RWPE2 (cell line): ENCODE data around the gene TPRA1.

ENCODE experiments used
- ATAC-seq: fragments of 200-7000 bp; cut with Tn5 transposase; 3 replicates; pipeline ENCODE4 v1.9.1; 2021; ENCODE audit warnings: low read depth
- DNase-seq: peaks from one replicate; pipeline ENCODE4 v3.0.0-alpha.2; 2020; ENCODE audit warnings: low spot score
- H3K27ac ChIP-seq: fragments of 450-650 bp; 2 replicates; pipeline ENCODE4 v1.5.1; 2017; ENCODE audit warnings: mild to moderate bottlenecking; ENCODE audit not compliant: poor library complexity, severe bottlenecking
- H3K27me3 ChIP-seq: fragments of 250-450 bp; sonication (Bioruptor Pico); 2 replicates; pipeline ENCODE4 v1.5.1; 2021; ENCODE audit warnings: mild to moderate bottlenecking, moderate library complexity; ENCODE audit not compliant: insufficient read depth, poor library complexity, severe bottlenecking
- H3K36me3 ChIP-seq: fragments of 250-450 bp; sonication (Bioruptor Pico); 2 replicates; pipeline ENCODE4 v1.5.1; 2020; ENCODE audit warnings: low read depth, mild to moderate bottlenecking, moderate library complexity
- H3K4me1 ChIP-seq: fragments of 250-450 bp; sonication (Bioruptor Pico); 2 replicates; pipeline ENCODE4 v1.5.1; 2021; ENCODE audit warnings: mild to moderate bottlenecking, moderate library complexity; ENCODE audit not compliant: insufficient read depth, poor library complexity, severe bottlenecking
- H3K4me3 ChIP-seq: fragments of 250-450 bp; sonication (Bioruptor Pico); 2 replicates; pipeline ENCODE4 v1.5.1; 2021; ENCODE audit warnings: mild to moderate bottlenecking, moderate library complexity; ENCODE audit not compliant: severe bottlenecking
- H3K9me3 ChIP-seq: fragments of 250-450 bp; sonication (Bioruptor Pico); 2 replicates; pipeline ENCODE4 v1.5.1; 2021; ENCODE audit warnings: mild to moderate bottlenecking, moderate library complexity; ENCODE audit not compliant: severe bottlenecking
- TF ChIP-seq, protein P1 (sequence below): fragments of 450-650 bp; IDR thresholded peaks from one replicate; pipeline ENCODE4 v1.5.1; 2017; ENCODE audit warnings: mild to moderate bottlenecking, moderate library complexity; ENCODE audit not compliant: poor library complexity, severe bottlenecking

Gene TPRA1

DNA sequence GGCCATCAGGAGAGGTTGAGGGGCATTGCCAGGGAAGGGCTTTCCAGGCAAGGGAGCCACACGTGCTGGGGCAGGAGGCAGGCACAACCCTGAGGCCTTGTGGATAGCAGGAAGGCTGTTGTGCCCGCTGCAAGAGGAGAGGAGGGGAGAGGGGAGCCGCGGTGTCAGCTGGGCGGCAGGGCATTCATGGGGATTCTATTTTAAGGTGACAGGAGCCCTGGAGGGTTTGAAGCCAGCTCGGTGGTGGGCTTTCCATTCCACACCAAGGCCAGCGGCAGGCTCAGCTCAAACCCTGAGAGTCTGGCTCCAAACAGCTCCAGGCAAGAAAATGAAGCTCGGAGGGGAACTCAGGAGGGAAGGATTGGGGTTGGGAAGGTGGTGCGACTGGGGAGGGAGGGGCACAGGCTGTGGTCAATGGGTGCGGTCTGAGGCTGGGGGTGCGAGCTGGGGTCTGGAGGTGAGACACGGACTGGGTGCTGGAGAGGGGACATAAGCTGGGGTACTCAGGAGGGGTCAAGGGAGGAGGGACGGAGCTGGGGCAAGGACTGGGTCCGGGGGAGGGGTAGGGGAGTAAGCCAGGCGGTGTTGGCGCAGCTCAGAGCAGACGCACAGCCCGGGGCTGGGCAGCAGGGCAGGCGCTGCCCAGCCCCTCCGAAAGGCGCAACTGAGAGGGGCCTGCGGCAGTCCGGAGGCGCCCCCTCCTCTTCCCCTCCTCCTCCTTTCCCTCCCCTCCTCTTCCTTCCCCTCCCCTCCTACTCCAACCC lies 43.4 kb downstream of the TPRA1 start:
- TF ChIP-seq, protein P1, sequence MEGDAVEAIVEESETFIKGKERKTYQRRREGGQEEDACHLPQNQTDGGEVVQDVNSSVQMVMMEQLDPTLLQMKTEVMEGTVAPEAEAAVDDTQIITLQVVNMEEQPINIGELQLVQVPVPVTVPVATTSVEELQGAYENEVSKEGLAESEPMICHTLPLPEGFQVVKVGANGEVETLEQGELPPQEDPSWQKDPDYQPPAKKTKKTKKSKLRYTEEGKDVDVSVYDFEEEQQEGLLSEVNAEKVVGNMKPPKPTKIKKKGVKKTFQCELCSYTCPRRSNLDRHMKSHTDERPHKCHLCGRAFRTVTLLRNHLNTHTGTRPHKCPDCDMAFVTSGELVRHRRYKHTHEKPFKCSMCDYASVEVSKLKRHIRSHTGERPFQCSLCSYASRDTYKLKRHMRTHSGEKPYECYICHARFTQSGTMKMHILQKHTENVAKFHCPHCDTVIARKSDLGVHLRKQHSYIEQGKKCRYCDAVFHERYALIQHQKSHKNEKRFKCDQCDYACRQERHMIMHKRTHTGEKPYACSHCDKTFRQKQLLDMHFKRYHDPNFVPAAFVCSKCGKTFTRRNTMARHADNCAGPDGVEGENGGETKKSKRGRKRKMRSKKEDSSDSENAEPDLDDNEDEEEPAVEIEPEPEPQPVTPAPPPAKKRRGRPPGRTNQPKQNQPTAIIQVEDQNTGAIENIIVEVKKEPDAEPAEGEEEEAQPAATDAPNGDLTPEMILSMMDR, result no peak
- DNase-seq, result no peak
- Histone ChIP-seq H3K36me3 (no peaks in the 10 kb centered on the region), H3K27ac (peak overlapping the region; percentile 8), H3K4me3 (peak overlapping the region; percentile 12), H3K4me1 (no peaks in the 10 kb centered on the region), H3K9me3 (no peaks in the 10 kb centered on the region), H3K27me3 (no peaks in the 10 kb centered on the region)
- ATAC-seq, result no peak

DNA sequence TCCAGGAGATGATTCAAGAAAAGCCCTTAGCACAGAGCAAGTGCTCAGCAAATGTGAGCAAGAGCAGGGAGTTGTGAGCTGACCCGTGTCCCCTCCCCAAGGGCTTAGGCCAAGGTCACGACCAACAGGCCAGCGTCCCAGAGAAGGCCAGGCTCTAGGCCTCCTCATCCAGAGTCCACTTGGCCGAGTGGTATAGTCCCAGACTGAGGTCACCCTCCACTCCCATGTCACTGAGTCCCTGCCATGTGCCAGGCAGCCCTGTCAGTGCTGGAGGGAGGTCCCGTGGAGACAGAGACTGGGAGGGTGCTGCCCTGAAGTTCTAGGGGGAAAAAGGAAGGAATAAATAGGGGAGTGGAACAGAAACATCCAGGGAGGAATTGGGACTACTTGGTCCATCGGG lies 44.0 kb downstream of the TPRA1 start:
- Histone ChIP-seq H3K36me3 (no peaks in the 10 kb centered on the region), H3K4me3 (no peak overlapping the region), H3K4me1 (no peaks in the 10 kb centered on the region), H3K27me3 (no peaks in the 10 kb centered on the region), H3K27ac (no peak overlapping the region), H3K9me3 (no peaks in the 10 kb centered on the region)
- TF ChIP-seq, protein P1, result no peak
- no peak for DNase-seq
- ATAC-seq, result no peak

- Histone ChIP-seq H3K27me3 (no peaks in the 10 kb centered on the region), H3K4me1 (no peaks in the 10 kb centered on the region), H3K36me3 (no peaks in the 10 kb centered on the region), H3K27ac (no peak overlapping the region), H3K9me3 (no peaks in the 10 kb centered on the region), H3K4me3 (no peak overlapping the region)
- TF ChIP-seq, protein P1, result no peak
- DNase-seq (no peak), ATAC-seq (no peak)
These were observed 44.6 kb downstream of the TPRA1 start for GRCh38 chr3:127545711-127546457.

DNA sequence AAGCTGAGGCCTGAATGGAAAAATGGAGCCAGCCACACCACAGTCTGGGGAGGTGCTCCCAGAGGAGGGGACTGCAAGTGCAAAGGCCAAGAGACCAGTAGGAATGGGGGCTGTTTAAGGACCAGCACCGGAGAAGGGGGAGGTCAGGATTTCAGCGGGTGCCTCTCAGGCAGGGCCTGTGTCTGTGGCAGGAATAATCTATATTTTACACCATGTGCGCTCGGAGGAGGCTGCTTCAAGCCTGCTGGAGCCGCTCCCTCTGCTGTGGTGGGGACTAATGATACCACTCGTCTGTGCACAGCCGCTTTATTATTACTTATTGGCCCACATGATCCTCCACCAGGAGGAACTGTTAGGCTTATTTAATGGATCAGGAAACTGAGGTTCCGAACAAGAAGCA lies 45.3 kb downstream of the TPRA1 start:
- Histone ChIP-seq H3K27me3 (no peaks in the 10 kb centered on the region), H3K4me1 (no peaks in the 10 kb centered on the region), H3K4me3 (no peak overlapping the region), H3K36me3 (no peaks in the 10 kb centered on the region), H3K9me3 (no peaks in the 10 kb centered on the region), H3K27ac (no peak overlapping the region)
- ATAC-seq, result no peak
- TF ChIP-seq, protein P1, result no peak
- DNase-seq, result no peak

GRCh38 chr3:127544803-127545201 lies 45.7 kb downstream of the TPRA1 start:
- H3K27me3 ChIP-seq, result no peaks in the 10 kb centered on the region
- ATAC-seq, result no peak
- H3K4me1 ChIP-seq, result no peaks in the 10 kb centered on the region
- no peak for DNase-seq
- TF ChIP-seq, protein P1, result no peak
- no peak overlapping the region for H3K4me3 ChIP-seq
- H3K27ac ChIP-seq, result no peak overlapping the region
- H3K9me3 ChIP-seq, result no peaks in the 10 kb centered on the region
- H3K36me3 ChIP-seq, result no peaks in the 10 kb centered on the region
